Natural killer cell (primary cell): ENCODE data around the gene CDC123. TPM values are rescaled to one million over a fixed set of nuclear protein-coding genes. Genes with fewer than 3 reads are reported as not detected.
"Not testable (repeated sequence)": the region's sequence is repeated elsewhere in the genome, so short reads cannot be mapped to it uniquely, and the experiment has no call there.

Experiments
- ATAC-seq, 3 donors: fragments of 150-1000 bp in 2 of 3; fragments of 200-7000 bp in 1 of 3; cut with Tn5 transposase; 1 replicate in 1 of 3; 2 replicates in 2 of 3; pipeline ENCODE4 v1.10.0; 2021; ENCODE audit warnings: mild to moderate bottlenecking in 2 of 3, moderate library complexity in 2 of 3
- DNase-seq, 2 donors: peaks; one replicate each; pipeline versions ENCODE4 v3.0.0 to v3.0.0-alpha.2; 2013 to 2021; ENCODE audit warnings: mixed read lengths in 1 of 2
- H3K27ac ChIP-seq: one replicate; pipeline ENCODE4 v1.5.1; 2013; ENCODE audit warnings: mild to moderate bottlenecking, low read length
- H3K27me3 ChIP-seq: one replicate; pipeline ENCODE4 v1.6.1; 2013; ENCODE audit warnings: low read length; ENCODE audit not compliant: control insufficient read depth, insufficient read depth
- H3K36me3 ChIP-seq: one replicate; pipeline ENCODE4 v1.6.1; 2013; ENCODE audit warnings: low read length; ENCODE audit not compliant: control insufficient read depth, insufficient read depth
- H3K4me1 ChIP-seq: one replicate; pipeline ENCODE4 v1.6.1; 2013; ENCODE audit warnings: low read length; ENCODE audit not compliant: control insufficient read depth, insufficient read depth
- H3K4me3 ChIP-seq: one replicate; pipeline ENCODE4 v1.5.1; 2013; ENCODE audit warnings: low read length
- H3K9me3 ChIP-seq: one replicate; pipeline ENCODE4 v1.6.1; 2013; ENCODE audit warnings: low read length; ENCODE audit not compliant: control insufficient read depth, insufficient read depth
- H3K27ac Mint-ChIP-seq, 2 donors: one replicate each; pipeline ENCODE4 v1.8.0; 2022; ENCODE audit warnings: mild to moderate bottlenecking in 2 of 2, mixed read lengths in 2 of 2, moderate library complexity in 1 of 2
- H3K27me3 Mint-ChIP-seq, 2 donors: one replicate each; pipeline ENCODE4 v1.8.0; 2022; ENCODE audit warnings: low read depth in 2 of 2, mixed read lengths in 2 of 2
- H3K36me3 Mint-ChIP-seq: one replicate; pipeline ENCODE4 v1.8.0; 2022; ENCODE audit warnings: mixed read lengths
- H3K4me1 Mint-ChIP-seq, 2 donors: one replicate each; pipeline ENCODE4 v1.8.0; 2022; ENCODE audit warnings: mixed read lengths in 2 of 2
- H3K4me3 Mint-ChIP-seq: one replicate; pipeline ENCODE4 v1.8.0; 2022; ENCODE audit warnings: mild to moderate bottlenecking, moderate library complexity, mixed read lengths
- H3K9me3 Mint-ChIP-seq, 2 donors: one replicate each; pipeline ENCODE4 v1.8.0; 2022; ENCODE audit warnings: mixed read lengths in 2 of 2
- WGBS: methylation state at CpG from one replicate; pipeline ENCODE4 v1.1.7; 2013; ENCODE audit warnings: missing lambda C conversion rate; ENCODE audit not compliant: insufficient coverage; 5-methylcytosine and 5-hydroxymethylcytosine counted together
- intact Hi-C: fragments of 100-400 bp; cut with micrococcal nuclease; formaldehyde crosslinking; loops from one replicate; pipeline ENCODE4 v1.14.2; 2022
- total RNA-seq, 4 donors: library from RNA; stranded (reverse); fragments of 120-200 nt in 1 of 4; gene quantifications; one replicate each; pipeline versions ENCODE4 v1.2.3 to v1.2.4, GENCODE V29; 2013 to 2022
- TF ChIP-seq, protein P1 (sequence below): fragments of 200-600 bp; IDR thresholded peaks from one replicate; pipeline ENCODE4 v1.8.0; 2022; ENCODE audit warnings: antibody characterized with exemption

The CDC123 gene
- total RNA-seq, 3 donors from 2014 or later (not counting 1 experiment from before 2014, with no cell fraction given) = 45.8 to 53.3 (median 47.6) TPM

DNA sequence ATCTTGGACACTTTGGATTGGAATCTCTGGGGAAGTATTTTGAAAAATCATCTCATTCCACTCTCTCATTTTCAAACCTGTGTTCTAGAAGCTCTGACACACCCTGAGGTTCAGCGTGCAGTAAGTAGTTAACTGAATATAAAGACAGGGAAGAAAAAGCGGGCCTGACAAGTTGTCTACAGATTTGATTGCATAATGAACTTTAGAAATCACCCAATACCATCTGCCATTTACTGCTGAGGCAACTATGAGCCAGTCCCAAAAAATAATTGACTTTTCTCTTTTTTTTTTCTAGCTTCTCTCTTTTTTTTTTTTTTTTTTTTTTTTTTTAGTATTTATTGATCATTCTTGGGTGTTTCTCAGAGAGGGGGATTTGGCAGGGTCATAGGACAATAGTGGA, 29.5 kb downstream of the CDC123 start:
- no peak overlapping the region for H3K27ac Mint-ChIP-seq
- no peak overlapping the region for H3K4me3 ChIP-seq
- TF ChIP-seq, protein P1, sequence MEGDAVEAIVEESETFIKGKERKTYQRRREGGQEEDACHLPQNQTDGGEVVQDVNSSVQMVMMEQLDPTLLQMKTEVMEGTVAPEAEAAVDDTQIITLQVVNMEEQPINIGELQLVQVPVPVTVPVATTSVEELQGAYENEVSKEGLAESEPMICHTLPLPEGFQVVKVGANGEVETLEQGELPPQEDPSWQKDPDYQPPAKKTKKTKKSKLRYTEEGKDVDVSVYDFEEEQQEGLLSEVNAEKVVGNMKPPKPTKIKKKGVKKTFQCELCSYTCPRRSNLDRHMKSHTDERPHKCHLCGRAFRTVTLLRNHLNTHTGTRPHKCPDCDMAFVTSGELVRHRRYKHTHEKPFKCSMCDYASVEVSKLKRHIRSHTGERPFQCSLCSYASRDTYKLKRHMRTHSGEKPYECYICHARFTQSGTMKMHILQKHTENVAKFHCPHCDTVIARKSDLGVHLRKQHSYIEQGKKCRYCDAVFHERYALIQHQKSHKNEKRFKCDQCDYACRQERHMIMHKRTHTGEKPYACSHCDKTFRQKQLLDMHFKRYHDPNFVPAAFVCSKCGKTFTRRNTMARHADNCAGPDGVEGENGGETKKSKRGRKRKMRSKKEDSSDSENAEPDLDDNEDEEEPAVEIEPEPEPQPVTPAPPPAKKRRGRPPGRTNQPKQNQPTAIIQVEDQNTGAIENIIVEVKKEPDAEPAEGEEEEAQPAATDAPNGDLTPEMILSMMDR = no peak
- DNase-seq (no peak), ATAC-seq (no peak)
- no peaks in the 10 kb centered on the region for H3K9me3 ChIP-seq
- no peaks in the 10 kb centered on the region for H3K4me1 ChIP-seq
- H3K36me3 Mint-ChIP-seq = peaks cover 7% of the 10 kb centered on the region
- no peaks in the 10 kb centered on the region for H3K9me3 Mint-ChIP-seq
- H3K4me1 Mint-ChIP-seq = peaks cover 0 to 4% of the 10 kb centered on the region in 2 donors
- H3K4me3 Mint-ChIP-seq = no peak overlapping the region
- peaks cover 26% of the 10 kb centered on the region for H3K36me3 ChIP-seq
- no peaks in the 10 kb centered on the region for H3K27me3 ChIP-seq
- H3K27ac ChIP-seq = no peak overlapping the region
- WGBS = 100% methylated on average over 2 of the region's 2 CpGs
- H3K27me3 Mint-ChIP-seq = no peaks in the 10 kb centered on the region
- intact Hi-C loops = no loop called here

DNA sequence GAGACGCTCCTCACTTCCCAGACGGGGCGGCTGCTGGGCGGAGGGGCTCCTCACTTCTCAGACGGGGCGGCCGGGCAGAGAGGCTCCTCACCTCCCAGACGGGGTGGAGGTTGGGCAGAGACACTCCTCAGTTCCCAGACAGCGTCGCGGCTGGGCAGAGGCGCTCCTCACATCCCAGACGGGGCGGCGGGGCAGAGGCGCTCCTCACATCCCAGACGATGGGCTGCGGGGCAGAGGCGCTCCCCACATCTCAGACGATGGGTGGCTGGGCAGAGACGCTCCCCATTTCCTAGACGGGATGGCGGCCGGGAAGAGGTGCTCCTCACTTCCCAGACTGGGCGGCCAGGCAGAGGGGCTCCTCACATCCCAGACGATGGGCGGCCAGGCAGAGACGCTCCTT, 30.4 kb downstream of the CDC123 start:
- peaks cover 29% of the 10 kb centered on the region for H3K36me3 ChIP-seq
- WGBS = 95% methylated on average over 28 of the region's 28 CpGs
- H3K4me1 ChIP-seq, H3K27me3 ChIP-seq, H3K27ac ChIP-seq, H3K4me3 Mint-ChIP-seq, DNase-seq, H3K9me3 ChIP-seq, H3K27me3 Mint-ChIP-seq, intact Hi-C loops, ATAC-seq, H3K36me3 Mint-ChIP-seq, H3K4me3 ChIP-seq, H3K27ac Mint-ChIP-seq, H3K4me1 Mint-ChIP-seq, H3K9me3 Mint-ChIP-seq: not testable (repeated sequence)

DNA sequence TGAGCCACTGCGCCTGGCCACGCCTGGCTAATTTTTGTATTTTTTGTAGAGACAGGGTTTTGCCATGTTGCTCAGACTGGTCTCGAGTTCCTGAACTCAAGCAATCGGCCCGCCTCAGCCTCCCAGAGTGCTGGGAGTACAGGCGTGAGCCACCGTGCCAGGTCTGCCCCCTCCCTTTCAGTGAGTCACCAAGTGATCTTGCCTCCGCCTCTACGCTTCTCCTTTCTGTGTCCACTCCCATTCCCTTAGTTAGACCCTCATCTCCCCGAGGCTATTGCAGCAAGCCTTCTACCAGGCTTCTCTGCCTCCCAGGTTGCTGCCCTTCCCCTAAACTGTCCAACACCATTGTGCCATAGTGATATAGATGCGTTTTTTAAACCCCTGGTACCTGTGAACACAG, 32.9 kb downstream of the CDC123 start:
- 97% methylated on average over 11 of the region's 11 CpGs for WGBS
- Mint-ChIP-seq H3K9me3 (no peaks in the 10 kb centered on the region), H3K36me3 (peaks cover 13% of the 10 kb centered on the region), H3K27ac (no peak overlapping the region), H3K27me3 (no peaks in the 10 kb centered on the region), H3K4me1 (no peaks in the 10 kb centered on the region), H3K4me3 (no peak overlapping the region)
- intact Hi-C loops = no loop called here
- TF ChIP-seq, protein P1 = no peak
- Histone ChIP-seq H3K9me3 (no peaks in the 10 kb centered on the region), H3K36me3 (peaks cover 36% of the 10 kb centered on the region), H3K27me3 (no peaks in the 10 kb centered on the region), H3K27ac (no peak overlapping the region), H3K4me1 (no peaks in the 10 kb centered on the region), H3K4me3 (no peak overlapping the region)
- no peak for DNase-seq
- no peak for ATAC-seq

DNA sequence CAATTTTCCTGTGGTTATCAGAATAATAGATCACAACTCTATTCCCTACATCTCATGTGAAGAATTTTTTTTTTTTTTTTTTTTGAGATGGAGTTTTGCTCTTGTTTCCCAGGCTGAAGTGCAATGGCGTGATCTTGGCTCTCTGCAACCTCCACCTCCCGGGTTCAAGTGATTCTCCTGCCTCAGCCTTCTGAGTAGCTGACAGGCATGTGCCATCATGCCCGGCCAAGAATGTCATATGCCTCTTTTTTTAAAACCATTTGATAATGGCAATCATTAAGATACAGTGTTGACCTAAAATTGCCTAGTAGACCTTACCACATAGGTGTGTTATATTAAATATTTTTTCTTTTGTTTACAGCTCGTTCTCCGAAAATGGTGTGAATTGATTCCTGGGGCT, 38.7 kb downstream of the CDC123 start:
- WGBS = 99% methylated on average over 5 of the region's 5 CpGs
- peaks cover 28% of the 10 kb centered on the region for H3K36me3 Mint-ChIP-seq
- peaks cover 66% of the 10 kb centered on the region for H3K36me3 ChIP-seq
- H3K27me3 ChIP-seq, H3K9me3 ChIP-seq, H3K27me3 Mint-ChIP-seq, H3K4me1 Mint-ChIP-seq, H3K9me3 Mint-ChIP-seq, H3K4me1 ChIP-seq, DNase-seq, H3K4me3 ChIP-seq, H3K27ac ChIP-seq, ATAC-seq, H3K4me3 Mint-ChIP-seq, H3K27ac Mint-ChIP-seq, intact Hi-C loops: not testable (repeated sequence)
